Measurements from ENCODE around the gene CXCR6.

DNA sequence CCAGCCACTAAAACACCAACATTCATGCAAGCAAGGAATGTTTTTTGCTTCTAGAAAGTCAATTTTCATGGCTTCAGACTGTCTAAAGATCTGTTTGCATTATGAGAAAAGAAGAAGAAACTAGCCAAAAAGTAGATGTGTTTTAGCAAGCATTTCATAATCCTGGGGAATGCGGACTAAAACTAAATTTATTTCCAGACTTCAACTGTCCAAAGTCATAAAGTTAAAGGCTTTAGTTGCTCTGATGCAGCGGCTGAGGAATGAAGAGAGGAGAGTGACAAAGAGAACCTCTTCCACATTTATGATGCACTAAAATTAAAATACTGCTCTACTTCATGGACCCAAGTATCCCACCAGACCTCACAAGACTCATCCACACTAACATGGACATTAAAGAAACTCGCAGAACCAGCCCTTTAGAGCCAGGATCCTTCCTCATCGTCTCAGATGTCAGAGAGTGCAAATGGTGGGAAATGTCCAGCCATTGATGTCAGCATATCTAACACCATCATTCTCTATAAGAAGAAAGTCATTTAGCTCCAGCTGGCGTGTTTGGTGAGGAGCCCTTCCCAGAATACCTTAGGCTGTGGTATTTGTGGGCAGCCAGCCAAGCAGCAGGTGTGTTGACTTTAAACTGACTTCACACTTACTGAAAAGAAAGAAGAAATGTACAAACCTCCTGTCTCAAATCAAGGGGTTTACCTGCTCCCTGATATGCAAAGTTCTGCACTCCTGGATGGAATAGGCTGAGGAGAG is 34.9 kb downstream of the CXCR6 start:
- no peak for TF ChIP-seq POLR2A (IDR thresholded peaks at IDR 0.05; ENCODE audit: low read length)
- no peak for TF ChIP-seq GATA1 (IDR thresholded peaks at IDR 0.05; ENCODE audit: low read depth, low read length)
